Measurements from ENCODE around the gene HPX. TPM values are rescaled to one million over a fixed set of nuclear protein-coding genes. Genes with fewer than 3 reads are reported as not detected.

Gene HPX
- total RNA-seq, 1 experiment from 2014 or later = 1.2 TPM

- no peak within 1 kb of the TSS for H3K9ac ChIP-seq (ENCODE audit: extremely low read depth, insufficient read length, low read length)
- no peak within 1 kb of the TSS for H2BK120ac ChIP-seq (ENCODE audit: low read depth, low read length, poor library complexity, severe bottlenecking)
- H3K23me2 ChIP-seq (ENCODE audit: insufficient read length, low read depth, low read length, poor library complexity, severe bottlenecking) = peaks cover 6% of the 10 kb centered on the region
- H3K4me2 ChIP-seq (ENCODE audit: insufficient read depth, insufficient read length, low read length) = peak within 1 kb of the TSS; percentile 47
- no peak within 1 kb of the TSS for H3K4ac ChIP-seq (ENCODE audit: low read depth, low read length)
- no peak within 1 kb of the TSS for H3K18ac ChIP-seq (ENCODE audit: insufficient read length, low read depth, low read length)
- Mint-ChIP-seq H3K36me3 (ENCODE audit: insufficient read depth in 1 of 3, low read depth in 3 of 3) (no peaks in the 10 kb centered on the region), H3K4me3 (peak within 1 kb of the TSS in 1 of 2 experiments; percentile 77; a peak in 4 of 5 replicates), H3K4me1 (peaks cover 3 to 4% of the 10 kb centered on the region in 2 experiments), H3K27me3 (ENCODE audit: low read depth) (peaks cover 39% of the 10 kb centered on the region), H3K27ac (no peak within 1 kb of the TSS), H3K9me3 (no peaks in the 10 kb centered on the region)
- no CpG with 5 or more reads among the region's 75 CpGs for WGBS (ENCODE audit: extremely low coverage, insufficient read length, low lambda C conversion rate)
- no peak within 1 kb of the TSS for H3K56ac ChIP-seq (ENCODE audit: insufficient read length, low read depth, low read length)
- 0 out of 2 replicates have a peak, but pooled peaks cover 3% of the 10 kb centered on the region for H3K4me1 ChIP-seq (ENCODE audit: insufficient read depth, low read length)
- H4K20me1 ChIP-seq (ENCODE audit: control insufficient read depth, insufficient read depth, insufficient read length) = no peaks in the 10 kb centered on the region
- H2BK15ac ChIP-seq (ENCODE audit: low read depth, low read length) = no peak within 1 kb of the TSS
- H2AK5ac ChIP-seq (ENCODE audit: insufficient read length, low read length) = no peak within 1 kb of the TSS
- H4K5ac ChIP-seq (ENCODE audit: insufficient read length, low read depth, low read length) = no peak within 1 kb of the TSS
- no peak within 1 kb of the TSS for H4K8ac ChIP-seq (replicated peaks; ENCODE audit: insufficient read length, low read depth, low read length)
- no peak within 1 kb of the TSS for H3T11ph ChIP-seq (ENCODE audit: low read length)
- H4K91ac ChIP-seq (ENCODE audit: insufficient read length, low read depth, low read length) = no peak within 1 kb of the TSS
- DNase-seq = peak; percentile 66
- TF ChIP-seq CTCF (conservative IDR thresholded peaks at IDR 0.05) = no peak
- H2BK20ac ChIP-seq (ENCODE audit: low read depth, low read length, poor library complexity, severe bottlenecking) = no peak within 1 kb of the TSS
- H2AFZ ChIP-seq (ENCODE audit: low read length) = no peak within 1 kb of the TSS
- H3K79me1 ChIP-seq (ENCODE audit: insufficient read depth, low read depth, low read length, poor library complexity, severe bottlenecking) = no peaks in the 10 kb centered on the region
- no peaks in the 10 kb centered on the region for H3K9me3 ChIP-seq (ENCODE audit: control insufficient read depth, low read depth, low read length)
- H3K27me3 ChIP-seq (ENCODE audit: insufficient read depth, low read length) = peaks cover 5% of the 10 kb centered on the region; the same call in 1 of the 2 replicates
- no peak within 1 kb of the TSS for H3K14ac ChIP-seq (ENCODE audit: insufficient read depth, low read length)
- H3K27ac ChIP-seq (ENCODE audit: insufficient read length, low read depth, low read length) = no peak within 1 kb of the TSS
- no peak within 1 kb of the TSS for H2BK12ac ChIP-seq (ENCODE audit: insufficient read length, low read depth, low read length)
- no peaks in the 10 kb centered on the region for H3K79me2 ChIP-seq (ENCODE audit: insufficient read depth, low read length)
- H3K23ac ChIP-seq (ENCODE audit: insufficient read length, low read depth, low read length) = no peak within 1 kb of the TSS
- H2BK5ac ChIP-seq (ENCODE audit: insufficient read length, low read length) = no peak within 1 kb of the TSS
These were observed 21.7 kb downstream of the HPX start, which contains the start of gene APBB1 for GRCh38 chr11:6419009-6419631. Gene APBB1 (minus strand): TSS chr11:6419094. CDS start chr11:6411347, 7,747 bp downstream.
